HG03066 (cell line): ENCODE measurements around the gene CHD9NB.
A peak's percentile ranks its signal among the peaks of the same experiment; 100 is the strongest.
"Not testable (repeated sequence)": the region's sequence is repeated elsewhere in the genome, so short reads cannot be mapped to it uniquely, and the experiment has no call there.

Experiments
- ATAC-seq: cut with Tn5 transposase; IDR thresholded peaks from one replicate; pipeline ENCODE4 v1.9.1; 2021; ENCODE audit warnings: low read depth; ENCODE audit not compliant: unreplicated experiment

The CHD9NB gene

DNA sequence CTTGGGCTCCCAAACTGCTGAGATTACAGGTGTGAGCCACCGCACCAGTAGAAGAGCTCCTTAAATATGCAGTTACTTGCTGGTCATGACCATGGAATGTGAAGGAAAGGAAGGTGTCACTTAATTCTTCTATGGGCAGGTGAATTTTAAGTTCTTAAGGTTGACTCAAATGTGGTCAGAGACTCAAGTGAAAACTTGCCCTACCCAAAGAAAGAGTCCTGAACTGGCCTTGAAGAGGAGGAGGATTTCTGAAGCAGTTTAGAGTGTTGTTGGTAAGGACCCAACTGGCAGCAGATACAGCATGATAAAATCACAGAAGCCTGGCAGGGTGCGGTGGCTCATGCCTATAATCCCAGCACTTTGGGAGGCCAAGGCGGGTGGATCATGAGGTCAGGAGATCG is 31.4 kb upstream of the CHD9NB start:
- ATAC-seq, result no peak

- no peak for ATAC-seq
Observed at GRCh38 chr16:53083119-53083518, 30.4 kb upstream of the CHD9NB start.

GRCh38 chr16:53082509-53082908 is 29.8 kb upstream of the CHD9NB start:
- no peak for ATAC-seq

GRCh38 chr16:53081686-53082407 is 29.1 kb upstream of the CHD9NB start:
- ATAC-seq, result no peak

DNA sequence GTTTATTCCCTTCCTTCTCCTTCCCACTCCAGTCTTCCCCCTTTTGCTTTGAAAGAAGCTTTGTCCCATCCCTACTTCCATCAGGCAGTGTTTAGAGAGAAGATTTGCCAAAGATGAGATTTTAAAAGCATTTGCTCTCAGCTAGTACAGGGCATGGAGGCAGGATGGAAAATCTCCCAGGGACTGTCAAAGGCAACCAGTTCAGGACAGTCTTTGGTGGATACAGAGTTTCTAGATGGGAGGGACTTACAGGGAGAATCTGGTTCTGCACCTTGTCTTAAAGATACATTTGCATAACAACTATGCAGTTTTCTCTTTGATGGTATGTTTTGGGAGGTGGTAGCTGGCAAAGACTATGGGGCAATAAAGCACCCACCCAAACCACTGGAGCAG is 28.3 kb upstream of the CHD9NB start:
- no peak for ATAC-seq

- ATAC-seq, result no peak
Observed at GRCh38 chr16:53080345-53081031, 27.8 kb upstream of the CHD9NB start.

- no peak for ATAC-seq
Observed at GRCh38 chr16:53078765-53079485, 26.2 kb upstream of the CHD9NB start.

- no peak for ATAC-seq
Observed at GRCh38 chr16:53078247-53078646, 25.6 kb upstream of the CHD9NB start.

GRCh38 chr16:53075461-53075860 is 22.8 kb upstream of the CHD9NB start:
- ATAC-seq, result not testable (repeated sequence)

DNA sequence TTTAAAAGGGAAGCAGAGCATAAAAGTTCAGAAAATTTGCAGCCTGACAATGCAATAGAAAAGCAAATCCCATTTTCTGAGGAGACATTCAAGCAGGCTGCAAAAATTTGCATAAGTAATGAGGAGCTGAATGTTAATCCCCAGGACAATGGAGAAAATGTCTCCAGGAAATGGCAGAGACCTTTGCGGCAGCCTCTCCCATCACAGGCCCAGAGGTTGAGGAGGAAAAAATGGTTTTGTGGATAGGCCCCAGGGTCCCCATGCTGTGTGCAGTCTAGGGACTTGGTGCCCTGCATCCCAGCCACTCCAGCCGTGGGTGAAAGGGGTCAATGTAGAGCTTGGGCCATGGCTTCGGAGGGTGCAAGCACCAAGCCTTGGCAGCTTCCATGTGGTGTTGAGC is 21.6 kb upstream of the CHD9NB start:
- ATAC-seq, result not testable (repeated sequence)

GRCh38 chr16:53073022-53073421 is 20.3 kb upstream of the CHD9NB start:
- no peak for ATAC-seq

DNA sequence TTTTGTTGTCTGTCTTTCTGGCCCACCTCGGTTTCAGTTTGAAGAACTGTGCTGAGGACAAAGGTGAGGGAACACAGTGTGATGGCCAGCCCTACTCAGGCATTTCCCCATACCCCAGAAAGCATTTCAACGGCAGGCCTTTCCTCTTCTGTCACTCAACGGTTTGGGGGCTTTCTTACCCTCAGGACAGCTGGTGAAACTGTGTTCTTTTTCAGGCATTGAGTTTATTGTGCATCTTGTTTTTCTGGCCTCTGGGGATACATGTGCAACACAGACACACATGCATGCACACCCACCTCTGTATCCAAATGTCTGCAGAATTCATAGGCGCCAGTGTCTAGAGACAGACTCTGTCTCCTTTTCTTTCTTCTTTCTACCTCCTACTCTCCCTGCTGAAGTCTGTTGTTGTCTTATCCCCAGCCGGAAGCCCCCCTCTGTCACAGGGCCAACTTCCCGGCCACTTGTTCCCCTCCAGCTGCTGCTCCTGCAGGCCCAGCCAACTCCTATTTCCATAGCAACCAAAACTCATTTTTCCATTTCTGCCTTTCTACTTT is 19.1 kb upstream of the CHD9NB start:
- peak; percentile 42 for ATAC-seq

- ATAC-seq, result no peak
Observed at GRCh38 chr16:53069772-53070171, 17.1 kb upstream of the CHD9NB start.

DNA sequence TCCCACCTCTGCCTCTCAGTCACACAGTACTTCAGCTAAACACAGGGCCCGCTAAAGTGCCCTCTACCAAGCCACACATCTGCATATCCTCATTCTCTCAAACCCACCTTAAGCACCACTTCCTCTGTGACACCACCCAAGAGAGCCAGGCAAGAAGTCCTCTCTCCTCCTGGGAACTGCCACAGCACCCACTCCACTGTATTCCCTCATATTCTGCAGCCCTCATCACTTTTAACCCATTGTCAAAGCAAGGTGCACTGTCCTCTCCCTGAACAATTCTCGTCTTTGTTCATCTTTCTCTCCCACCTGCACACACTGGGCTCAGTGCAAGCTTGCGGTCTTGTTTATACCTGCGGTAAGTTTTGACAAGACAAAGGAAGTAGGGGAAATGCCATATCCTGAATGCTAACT is 15.7 kb upstream of the CHD9NB start:
- ATAC-seq, result peak; percentile 53

GRCh38 chr16:53067675-53068074 is 15.0 kb upstream of the CHD9NB start:
- no peak for ATAC-seq

DNA sequence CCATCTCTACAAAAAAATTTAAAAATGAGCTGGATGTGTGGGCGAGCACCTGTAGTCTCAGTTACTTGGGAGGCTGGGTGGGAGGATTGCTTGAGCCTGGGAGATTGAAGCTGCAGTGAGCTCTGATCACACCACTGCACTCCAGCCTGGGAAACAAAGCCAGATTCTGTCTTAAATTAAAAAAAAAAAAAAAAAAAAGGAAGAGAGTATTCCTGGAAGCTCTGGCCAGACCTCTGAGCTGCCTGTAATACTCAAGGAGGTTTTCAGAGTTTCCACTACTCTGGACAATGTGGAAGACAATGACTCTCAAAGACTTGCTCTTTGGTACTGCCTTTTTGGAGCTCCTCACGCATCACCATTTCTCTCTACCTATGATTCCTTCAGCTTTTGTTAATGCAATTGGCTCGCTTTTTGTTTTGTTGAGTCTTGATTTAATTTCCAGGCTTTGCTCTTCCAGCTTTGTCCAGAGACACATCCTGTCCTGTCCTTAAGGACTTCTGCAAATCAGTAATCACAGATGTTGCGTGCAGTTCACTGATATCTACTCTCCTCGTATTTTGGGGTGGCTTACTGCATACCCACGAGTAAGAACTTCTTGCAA is 12.9 kb upstream of the CHD9NB start:
- ATAC-seq, result no peak

DNA sequence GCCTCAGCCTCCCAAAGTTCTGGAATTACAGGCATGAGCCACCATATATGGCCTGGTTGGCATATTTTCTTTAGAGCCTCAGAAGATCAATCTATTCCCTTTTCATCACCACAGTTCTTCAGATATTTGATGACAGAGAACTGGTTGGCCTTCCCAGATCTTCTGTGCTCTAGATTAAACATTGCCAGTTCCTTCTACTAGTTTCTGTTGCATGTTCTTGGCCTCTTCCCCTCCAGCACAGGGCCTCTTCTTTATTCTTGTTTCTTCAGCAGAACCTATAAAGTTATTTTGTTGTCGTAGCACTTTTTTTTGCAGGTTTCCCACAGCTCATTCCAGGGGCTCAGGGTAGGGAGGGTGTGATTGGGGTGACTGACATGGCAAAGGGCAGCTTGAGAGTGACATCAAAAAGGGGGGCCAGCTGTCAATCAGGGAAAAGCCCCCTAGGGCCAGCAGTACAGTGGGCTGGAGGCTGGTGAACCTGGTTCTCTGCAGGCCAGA is 11.4 kb upstream of the CHD9NB start:
- no peak for ATAC-seq

- ATAC-seq, result peak; percentile 86
Observed at GRCh38 chr16:53061701-53062159, 9.0 kb upstream of the CHD9NB start.

DNA sequence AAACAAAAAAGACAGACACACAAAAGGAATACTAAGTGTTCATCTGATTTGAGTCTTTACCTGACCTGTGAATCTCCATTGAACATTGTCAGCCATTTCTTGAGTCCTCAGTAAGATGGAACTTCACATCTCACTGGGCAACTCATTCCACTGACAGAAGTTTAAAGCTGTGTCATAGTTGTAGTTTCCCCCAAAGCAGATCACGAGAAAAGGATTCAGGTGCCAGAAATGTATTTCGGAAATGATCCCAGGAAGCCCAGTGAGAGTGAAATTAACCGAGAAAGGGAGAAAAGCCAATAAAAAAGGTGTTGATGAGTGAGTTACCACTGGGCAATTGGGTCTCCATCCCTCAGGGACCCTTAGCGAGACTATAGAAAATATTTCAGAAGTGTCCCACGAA is 8.6 kb upstream of the CHD9NB start:
- ATAC-seq, result peak; percentile 27

- ATAC-seq, result no peak
Observed at GRCh38 chr16:53059672-53060071, 7.0 kb upstream of the CHD9NB start.

- no peak for ATAC-seq
Observed at GRCh38 chr16:53058882-53059281, 6.2 kb upstream of the CHD9NB start.
